Panc1 (cell line): ENCODE results near the gene ADAMTSL2. TPM values are rescaled to one million over a fixed set of nuclear protein-coding genes. Genes with fewer than 3 reads are reported as not detected.
A peak's percentile ranks its signal among the peaks of the same experiment; 100 is the strongest.

Experiments used
- ATAC-seq: fragments of 200-7000 bp; cut with Tn5 transposase; 2 replicates; pipeline ENCODE4 v1.9.1; 2020; ENCODE audit warnings: mild to moderate bottlenecking, moderate library complexity
- BruUV-seq: library from RNA; stranded (reverse); fragments of 400-500 nt; replicated peaks from 2 replicates; lab custom pipeline; 2021; lab: Mats Ljungman, UMichigan
- CTCF ChIA-PET: fragments of 300-600 bp; sonication (Branson Sonifier 250); formaldehyde crosslinking; loops from one replicate; lab custom pipeline; 2022; ENCODE audit warnings: antibody characterized with exemption; lab: Charles Lee
- POLR2A ChIA-PET: fragments of 300-600 bp; sonication (Branson Sonifier 250); formaldehyde crosslinking; loops from one replicate; lab custom pipeline; 2022; ENCODE audit warnings: antibody characterized with exemption; lab: Charles Lee
- DNase-seq: peaks from one replicate; pipeline ENCODE4 v3.0.0-alpha.2; 2010; ENCODE audit warnings: low read depth, low spot score
- H3K27ac ChIP-seq: 2 replicates; pipeline ENCODE4 v1.5.1; 2011; ENCODE audit warnings: mild to moderate bottlenecking, low read length, inconsistent platforms
- H3K27me3 ChIP-seq: fragments of 200-500 bp; sonication (Bioruptor generic); 2 replicates; pipeline ENCODE4 v1.6.0; 2014; ENCODE audit warnings: low read length, inconsistent platforms; ENCODE audit not compliant: control insufficient read depth, insufficient read depth
- H3K36me3 ChIP-seq: fragments of 200-500 bp; sonication (Bioruptor generic); 2 replicates; pipeline ENCODE4 v1.5.1; 2014; ENCODE audit warnings: inconsistent platforms, mild to moderate bottlenecking, low read length, moderate library complexity; ENCODE audit not compliant: control insufficient read depth, insufficient read depth
- H3K4me1 ChIP-seq: 2 replicates; pipeline ENCODE4 v1.5.1; 2011; ENCODE audit warnings: inconsistent platforms, mild to moderate bottlenecking, low read length, moderate library complexity; ENCODE audit not compliant: control insufficient read depth, insufficient read depth
- H3K4me3 ChIP-seq, 2 experiments: 2 replicates each; pipeline ENCODE4 v1.5.1; 2011 to 2012; ENCODE audit warnings: low read depth in 2 of 2, low read length in 2 of 2, mild to moderate bottlenecking in 2 of 2, inconsistent platforms in 1 of 2, moderate library complexity in 1 of 2
- H3K9me3 ChIP-seq: fragments of 200-500 bp; sonication (Bioruptor generic); 2 replicates; pipeline ENCODE4 v1.5.1; 2014; ENCODE audit warnings: low read depth, mild to moderate bottlenecking, inconsistent platforms, low read length, moderate library complexity; ENCODE audit not compliant: control insufficient read depth, insufficient read depth
- POLR2AphosphoS5 ChIP-seq: IDR thresholded peaks from 2 replicates; pipeline ENCODE4 v1.6.1; 2012; ENCODE audit warnings: mild to moderate bottlenecking, low read depth, low read length, moderate library complexity
- SIN3A ChIP-seq: IDR thresholded peaks from 2 replicates; pipeline ENCODE4 v1.6.1; 2012; ENCODE audit warnings: low read depth, mild to moderate bottlenecking, low read length, moderate library complexity, borderline replicate concordance; ENCODE audit not compliant: insufficient read depth
- TCF7L2 ChIP-seq: IDR thresholded peaks from 2 replicates; pipeline ENCODE4 v1.6.1; 2011; ENCODE audit warnings: mild to moderate bottlenecking, low read depth, low read length, inconsistent platforms
- in situ Hi-C: cut with HindIII; loops from 2 replicates; pipeline ENCODE4 v1.10.0; 2016; ENCODE audit warnings: low sequenced_read_pairs, low pct_unique_long_range_greater_than_20kb
- intact Hi-C: fragments of 100-400 bp; cut with micrococcal nuclease; formaldehyde crosslinking; loops from one replicate; pipeline ENCODE4 v1.10.0; 2022; ENCODE audit not compliant: unreplicated experiment
- total RNA-seq: library from RNA; stranded (reverse); gene quantifications from one replicate; pipeline ENCODE4 v1.2.1, GENCODE V29; 2021; ENCODE audit not compliant: unreplicated experiment
- TF ChIP-seq, protein P1 (sequence below), 2 experiments: IDR thresholded peaks; 2 replicates each; pipeline ENCODE4 v1.6.1; 2011 to 2012; ENCODE audit warnings: low read depth in 2 of 2, control low read depth in 1 of 2, low read length in 1 of 2, mild to moderate bottlenecking in 1 of 2, moderate library complexity in 1 of 2; ENCODE audit not compliant: insufficient read depth in 1 of 2
- TF ChIP-seq, protein P2 (sequence below): fragments of 450-650 bp; IDR thresholded peaks from 2 replicates; pipeline ENCODE4 v1.5.1; 2017; ENCODE audit warnings: mild to moderate bottlenecking

ADAMTSL2 gene
- total RNA-seq, 1 experiment from 2014 or later: 0.10 TPM

DNA sequence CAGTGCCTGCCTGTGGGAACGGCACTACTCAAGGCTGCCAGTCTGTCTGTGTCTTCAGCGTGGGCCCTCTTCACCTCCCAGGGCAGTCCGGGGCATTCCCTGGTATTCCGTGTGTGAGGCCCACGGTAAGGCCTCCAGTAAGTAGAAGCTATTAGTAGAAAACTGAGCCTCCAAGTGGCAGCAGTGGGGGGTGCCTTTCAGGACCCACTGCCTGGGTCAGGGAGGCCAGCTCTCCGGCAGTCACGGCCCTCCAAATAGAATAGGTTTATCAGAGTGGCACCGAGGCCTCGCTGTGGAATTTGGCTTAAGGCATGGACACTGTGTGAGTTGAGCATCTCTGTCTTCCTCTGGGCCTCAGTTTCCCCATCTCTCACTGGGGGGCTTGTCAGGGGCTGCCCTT lies 23.1 kb downstream of the ADAMTSL2 start:
- Histone ChIP-seq H3K27me3 (no peaks in the 10 kb centered on the region), H3K27ac (no peak overlapping the region), H3K36me3 (no peaks in the 10 kb centered on the region), H3K4me1 (peaks cover 7% of the 10 kb centered on the region), H3K9me3 (no peaks in the 10 kb centered on the region), H3K4me3 (no peak overlapping the region)
- POLR2A ChIA-PET: no interaction called here
- BruUV-seq: no TSS peak
- no peak for DNase-seq
- CTCF ChIA-PET: no interaction called here
- intact Hi-C loops (no loop called here), in situ Hi-C loops (no loop called here)
- no peak for ATAC-seq
- no peak for TF ChIP-seq POLR2AphosphoS5
- TF ChIP-seq, protein P1, sequence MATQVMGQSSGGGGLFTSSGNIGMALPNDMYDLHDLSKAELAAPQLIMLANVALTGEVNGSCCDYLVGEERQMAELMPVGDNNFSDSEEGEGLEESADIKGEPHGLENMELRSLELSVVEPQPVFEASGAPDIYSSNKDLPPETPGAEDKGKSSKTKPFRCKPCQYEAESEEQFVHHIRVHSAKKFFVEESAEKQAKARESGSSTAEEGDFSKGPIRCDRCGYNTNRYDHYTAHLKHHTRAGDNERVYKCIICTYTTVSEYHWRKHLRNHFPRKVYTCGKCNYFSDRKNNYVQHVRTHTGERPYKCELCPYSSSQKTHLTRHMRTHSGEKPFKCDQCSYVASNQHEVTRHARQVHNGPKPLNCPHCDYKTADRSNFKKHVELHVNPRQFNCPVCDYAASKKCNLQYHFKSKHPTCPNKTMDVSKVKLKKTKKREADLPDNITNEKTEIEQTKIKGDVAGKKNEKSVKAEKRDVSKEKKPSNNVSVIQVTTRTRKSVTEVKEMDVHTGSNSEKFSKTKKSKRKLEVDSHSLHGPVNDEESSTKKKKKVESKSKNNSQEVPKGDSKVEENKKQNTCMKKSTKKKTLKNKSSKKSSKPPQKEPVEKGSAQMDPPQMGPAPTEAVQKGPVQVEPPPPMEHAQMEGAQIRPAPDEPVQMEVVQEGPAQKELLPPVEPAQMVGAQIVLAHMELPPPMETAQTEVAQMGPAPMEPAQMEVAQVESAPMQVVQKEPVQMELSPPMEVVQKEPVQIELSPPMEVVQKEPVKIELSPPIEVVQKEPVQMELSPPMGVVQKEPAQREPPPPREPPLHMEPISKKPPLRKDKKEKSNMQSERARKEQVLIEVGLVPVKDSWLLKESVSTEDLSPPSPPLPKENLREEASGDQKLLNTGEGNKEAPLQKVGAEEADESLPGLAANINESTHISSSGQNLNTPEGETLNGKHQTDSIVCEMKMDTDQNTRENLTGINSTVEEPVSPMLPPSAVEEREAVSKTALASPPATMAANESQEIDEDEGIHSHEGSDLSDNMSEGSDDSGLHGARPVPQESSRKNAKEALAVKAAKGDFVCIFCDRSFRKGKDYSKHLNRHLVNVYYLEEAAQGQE (IDR thresholded peaks at IDR 0.05; ENCODE audit: insufficient read depth in 1 of 2, low read depth in 2 of 2, low read length in 1 of 2): no peak

DNA sequence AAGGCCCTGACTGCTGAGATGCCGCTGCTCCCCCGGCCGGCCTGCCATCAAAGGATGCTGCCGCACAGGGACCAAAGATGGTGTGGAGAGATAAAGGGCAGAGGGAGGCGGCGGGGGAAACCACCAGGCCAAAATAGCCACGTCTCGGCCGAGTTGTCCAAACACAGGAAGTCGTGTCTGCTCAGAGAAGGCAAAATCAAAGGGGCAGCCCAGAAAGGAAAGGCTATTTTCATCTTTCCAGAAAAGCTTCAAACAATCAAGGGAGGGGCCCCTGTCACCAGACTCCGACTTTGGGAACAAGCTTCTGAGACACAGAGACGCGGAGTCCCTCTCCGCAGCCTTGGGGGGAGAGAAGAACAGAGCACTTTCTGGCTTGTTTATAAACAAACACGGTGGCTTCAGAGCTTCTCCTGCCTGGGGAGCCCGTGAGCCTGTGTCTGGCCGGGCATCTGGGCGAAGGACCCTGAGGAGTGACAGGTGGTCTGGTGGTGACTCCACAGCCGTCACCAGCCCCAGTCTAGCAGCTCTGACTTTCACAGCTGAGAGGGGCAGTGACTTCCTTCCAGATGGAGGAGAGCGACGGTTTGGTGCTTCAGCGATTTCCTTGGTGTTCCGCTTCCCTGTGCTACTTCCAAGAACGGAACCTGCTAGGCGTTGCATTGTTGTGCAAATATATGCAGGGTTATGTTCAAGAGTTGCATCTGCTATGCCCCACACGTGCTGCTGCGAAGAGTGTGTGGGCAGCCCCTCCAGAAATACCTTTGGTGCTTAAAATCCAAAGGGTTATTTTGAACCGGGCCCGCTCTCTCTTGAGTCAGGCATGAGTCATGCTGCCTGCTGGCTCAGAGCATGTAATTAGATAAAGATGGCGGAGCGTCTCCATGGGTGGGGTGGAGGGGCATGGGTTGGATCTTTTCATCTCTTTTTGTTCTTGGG lies 24.0 kb downstream of the ADAMTSL2 start:
- peak; percentile 76 for ATAC-seq
- in situ Hi-C loops: no loop called here
- H3K4me3 ChIP-seq: no peak overlapping the region
- no peaks in the 10 kb centered on the region for H3K36me3 ChIP-seq
- intact Hi-C loops: no loop called here
- H3K4me1 ChIP-seq: peaks cover 11% of the 10 kb centered on the region
- no TSS peak for BruUV-seq
- no peak for TF ChIP-seq SIN3A
- TF ChIP-seq, protein P2, sequence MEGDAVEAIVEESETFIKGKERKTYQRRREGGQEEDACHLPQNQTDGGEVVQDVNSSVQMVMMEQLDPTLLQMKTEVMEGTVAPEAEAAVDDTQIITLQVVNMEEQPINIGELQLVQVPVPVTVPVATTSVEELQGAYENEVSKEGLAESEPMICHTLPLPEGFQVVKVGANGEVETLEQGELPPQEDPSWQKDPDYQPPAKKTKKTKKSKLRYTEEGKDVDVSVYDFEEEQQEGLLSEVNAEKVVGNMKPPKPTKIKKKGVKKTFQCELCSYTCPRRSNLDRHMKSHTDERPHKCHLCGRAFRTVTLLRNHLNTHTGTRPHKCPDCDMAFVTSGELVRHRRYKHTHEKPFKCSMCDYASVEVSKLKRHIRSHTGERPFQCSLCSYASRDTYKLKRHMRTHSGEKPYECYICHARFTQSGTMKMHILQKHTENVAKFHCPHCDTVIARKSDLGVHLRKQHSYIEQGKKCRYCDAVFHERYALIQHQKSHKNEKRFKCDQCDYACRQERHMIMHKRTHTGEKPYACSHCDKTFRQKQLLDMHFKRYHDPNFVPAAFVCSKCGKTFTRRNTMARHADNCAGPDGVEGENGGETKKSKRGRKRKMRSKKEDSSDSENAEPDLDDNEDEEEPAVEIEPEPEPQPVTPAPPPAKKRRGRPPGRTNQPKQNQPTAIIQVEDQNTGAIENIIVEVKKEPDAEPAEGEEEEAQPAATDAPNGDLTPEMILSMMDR: no peak
- TF ChIP-seq, protein P1 (IDR thresholded peaks at IDR 0.05; ENCODE audit: insufficient read depth in 1 of 2, low read depth in 2 of 2, low read length in 1 of 2): no peak
- TF ChIP-seq POLR2AphosphoS5: no peak
- TF ChIP-seq TCF7L2: no peak
- ChIA-PET POLR2A (no interaction called here), CTCF (no interaction called here)
- no peak overlapping the region for H3K27ac ChIP-seq
- H3K27me3 ChIP-seq: no peaks in the 10 kb centered on the region
- no peak for DNase-seq
- H3K9me3 ChIP-seq: no peaks in the 10 kb centered on the region
